ENCODE measurements around the gene KLF11.
"Not testable (repeated sequence)": the region's sequence is repeated elsewhere in the genome, so short reads cannot be mapped to it uniquely, and the experiment has no call there.

KLF11 gene

DNA sequence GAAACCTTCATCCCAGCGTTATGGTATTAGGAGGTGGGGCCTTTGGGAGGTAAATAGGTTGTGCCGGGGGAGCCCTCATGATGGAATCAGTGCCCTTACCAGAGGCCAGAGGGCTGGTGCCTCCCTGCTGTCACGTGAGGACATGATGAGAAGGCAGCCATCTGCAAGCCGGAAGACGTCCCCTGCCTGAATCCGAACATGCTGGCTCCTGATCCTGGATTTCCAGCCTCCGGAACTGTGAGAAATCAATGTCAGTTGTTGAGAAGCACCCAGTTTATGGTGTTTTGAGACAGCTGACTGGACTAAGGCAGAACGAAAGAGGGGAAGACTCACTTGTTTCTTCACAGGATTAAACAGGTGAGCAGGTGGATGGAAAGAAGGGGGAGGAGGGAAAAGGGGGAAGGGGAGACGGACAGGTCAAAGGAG lies 13.0 kb upstream of the KLF11 start:
- DNase-seq (ENCODE audit: low read depth in 1 of 2, low spot score in 1 of 2), result no peak
- Histone ChIP-seq H3K4me3 (replicated peaks; ENCODE audit: insufficient read depth, low read length) (no peak overlapping the region), H3K27ac (replicated peaks) (no peak overlapping the region), H3K27me3 (ENCODE audit: insufficient read depth, poor library complexity, severe bottlenecking) (no peaks in the 10 kb centered on the region)
- no peak for TF ChIP-seq SPI1 (IDR thresholded peaks at IDR 0.05; ENCODE audit: borderline replicate concordance, low read depth)
- TF ChIP-seq POLR2AphosphoS5 (IDR thresholded peaks at IDR 0.05; ENCODE audit: low read depth), result no peak
- no peak for TF ChIP-seq GABPA (IDR thresholded peaks at IDR 0.05; ENCODE audit: low read depth)
- TF ChIP-seq, protein P1, sequence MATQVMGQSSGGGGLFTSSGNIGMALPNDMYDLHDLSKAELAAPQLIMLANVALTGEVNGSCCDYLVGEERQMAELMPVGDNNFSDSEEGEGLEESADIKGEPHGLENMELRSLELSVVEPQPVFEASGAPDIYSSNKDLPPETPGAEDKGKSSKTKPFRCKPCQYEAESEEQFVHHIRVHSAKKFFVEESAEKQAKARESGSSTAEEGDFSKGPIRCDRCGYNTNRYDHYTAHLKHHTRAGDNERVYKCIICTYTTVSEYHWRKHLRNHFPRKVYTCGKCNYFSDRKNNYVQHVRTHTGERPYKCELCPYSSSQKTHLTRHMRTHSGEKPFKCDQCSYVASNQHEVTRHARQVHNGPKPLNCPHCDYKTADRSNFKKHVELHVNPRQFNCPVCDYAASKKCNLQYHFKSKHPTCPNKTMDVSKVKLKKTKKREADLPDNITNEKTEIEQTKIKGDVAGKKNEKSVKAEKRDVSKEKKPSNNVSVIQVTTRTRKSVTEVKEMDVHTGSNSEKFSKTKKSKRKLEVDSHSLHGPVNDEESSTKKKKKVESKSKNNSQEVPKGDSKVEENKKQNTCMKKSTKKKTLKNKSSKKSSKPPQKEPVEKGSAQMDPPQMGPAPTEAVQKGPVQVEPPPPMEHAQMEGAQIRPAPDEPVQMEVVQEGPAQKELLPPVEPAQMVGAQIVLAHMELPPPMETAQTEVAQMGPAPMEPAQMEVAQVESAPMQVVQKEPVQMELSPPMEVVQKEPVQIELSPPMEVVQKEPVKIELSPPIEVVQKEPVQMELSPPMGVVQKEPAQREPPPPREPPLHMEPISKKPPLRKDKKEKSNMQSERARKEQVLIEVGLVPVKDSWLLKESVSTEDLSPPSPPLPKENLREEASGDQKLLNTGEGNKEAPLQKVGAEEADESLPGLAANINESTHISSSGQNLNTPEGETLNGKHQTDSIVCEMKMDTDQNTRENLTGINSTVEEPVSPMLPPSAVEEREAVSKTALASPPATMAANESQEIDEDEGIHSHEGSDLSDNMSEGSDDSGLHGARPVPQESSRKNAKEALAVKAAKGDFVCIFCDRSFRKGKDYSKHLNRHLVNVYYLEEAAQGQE (IDR thresholded peaks at IDR 0.05; ENCODE audit: insufficient replicate concordance, low read depth), result no peak
- TF ChIP-seq, protein P2, sequence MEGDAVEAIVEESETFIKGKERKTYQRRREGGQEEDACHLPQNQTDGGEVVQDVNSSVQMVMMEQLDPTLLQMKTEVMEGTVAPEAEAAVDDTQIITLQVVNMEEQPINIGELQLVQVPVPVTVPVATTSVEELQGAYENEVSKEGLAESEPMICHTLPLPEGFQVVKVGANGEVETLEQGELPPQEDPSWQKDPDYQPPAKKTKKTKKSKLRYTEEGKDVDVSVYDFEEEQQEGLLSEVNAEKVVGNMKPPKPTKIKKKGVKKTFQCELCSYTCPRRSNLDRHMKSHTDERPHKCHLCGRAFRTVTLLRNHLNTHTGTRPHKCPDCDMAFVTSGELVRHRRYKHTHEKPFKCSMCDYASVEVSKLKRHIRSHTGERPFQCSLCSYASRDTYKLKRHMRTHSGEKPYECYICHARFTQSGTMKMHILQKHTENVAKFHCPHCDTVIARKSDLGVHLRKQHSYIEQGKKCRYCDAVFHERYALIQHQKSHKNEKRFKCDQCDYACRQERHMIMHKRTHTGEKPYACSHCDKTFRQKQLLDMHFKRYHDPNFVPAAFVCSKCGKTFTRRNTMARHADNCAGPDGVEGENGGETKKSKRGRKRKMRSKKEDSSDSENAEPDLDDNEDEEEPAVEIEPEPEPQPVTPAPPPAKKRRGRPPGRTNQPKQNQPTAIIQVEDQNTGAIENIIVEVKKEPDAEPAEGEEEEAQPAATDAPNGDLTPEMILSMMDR (IDR thresholded peaks at IDR 0.05; ENCODE audit: insufficient read depth, low read length), result no peak

- DNase-seq (ENCODE audit: low read depth in 1 of 2, low spot score in 1 of 2); H3K27me3 ChIP-seq (ENCODE audit: insufficient read depth, poor library complexity, severe bottlenecking); H3K4me3 ChIP-seq (replicated peaks; ENCODE audit: insufficient read depth, low read length); H3K27ac ChIP-seq (replicated peaks): not testable (repeated sequence)
These were observed 12.6 kb upstream of the KLF11 start for GRCh38 chr2:10030798-10031197.

GRCh38 chr2:10031886-10032745 lies 11.2 kb upstream of the KLF11 start:
- TF ChIP-seq SPI1 (IDR thresholded peaks at IDR 0.05; ENCODE audit: borderline replicate concordance, low read depth), result no peak
- no peak overlapping the region for H3K4me3 ChIP-seq (replicated peaks; ENCODE audit: insufficient read depth, low read length)
- H3K27me3 ChIP-seq (ENCODE audit: insufficient read depth, poor library complexity, severe bottlenecking), result no peaks in the 10 kb centered on the region
- no peak overlapping the region for H3K27ac ChIP-seq (replicated peaks)
- DNase-seq (ENCODE audit: low read depth in 1 of 2, low spot score in 1 of 2), result no peak

GRCh38 chr2:10032746-10033105 lies 10.6 kb upstream of the KLF11 start:
- H3K27ac ChIP-seq (replicated peaks), result no peak overlapping the region
- DNase-seq (ENCODE audit: low read depth in 1 of 2, low spot score in 1 of 2), result no peak
- no peak overlapping the region for H3K4me3 ChIP-seq (replicated peaks; ENCODE audit: insufficient read depth, low read length)
- H3K27me3 ChIP-seq (ENCODE audit: insufficient read depth, poor library complexity, severe bottlenecking), result no peaks in the 10 kb centered on the region
- TF ChIP-seq SPI1 (IDR thresholded peaks at IDR 0.05; ENCODE audit: borderline replicate concordance, low read depth) (no peak), POLR2AphosphoS5 (IDR thresholded peaks at IDR 0.05; ENCODE audit: low read depth) (no peak), GABPA (IDR thresholded peaks at IDR 0.05; ENCODE audit: low read depth) (no peak)
- TF ChIP-seq, protein P2 (IDR thresholded peaks at IDR 0.05; ENCODE audit: insufficient read depth, low read length), result no peak
- TF ChIP-seq, protein P1 (IDR thresholded peaks at IDR 0.05; ENCODE audit: insufficient replicate concordance, low read depth), result no peak
